Endothelial cell of umbilical vein (primary cell): ENCODE measurements around the gene ZNF639. TPM values are rescaled to one million over a fixed set of nuclear protein-coding genes. Genes with fewer than 3 reads are reported as not detected.

Experiments used
- BruUV-seq: library from RNA; stranded (reverse); fragments of 400-500 nt; replicated peaks from 2 replicates; lab custom pipeline; 2021; lab: Mats Ljungman, UMichigan
- CTCF ChIA-PET: fragments of 300-600, 350-600 bp; sonication (Branson Sonifier 250); formaldehyde crosslinking; loops from one replicate; lab custom pipeline; 2021; ENCODE audit warnings: antibody characterized with exemption, inconsistent platforms; lab: Charles Lee
- POLR2A ChIA-PET: fragments of 300-600, 350-600 bp; sonication (Branson Sonifier 250); formaldehyde crosslinking; loops from one replicate; lab custom pipeline; 2021; ENCODE audit warnings: antibody characterized with exemption, inconsistent platforms; lab: Charles Lee
- DNase-seq: peaks from one replicate; pipeline ENCODE4 v3.0.0-alpha.2; 2011; ENCODE audit warnings: low read depth, low spot score
- FAIRE-seq: peaks from 2 replicates; lab custom pipeline; 2011; peaks lifted over from hg19 to GRCh38; lab: Jason Lieb, UNC
- H2AFZ ChIP-seq: 2 replicates; pipeline ENCODE4 v1.6.0; 2012; ENCODE audit warnings: low read depth, low read length, control low read depth, inconsistent platforms
- H3K27ac ChIP-seq: 2 replicates; pipeline ENCODE4 v1.5.1; 2011; ENCODE audit warnings: low read depth, mild to moderate bottlenecking, control low read depth, low read length, moderate library complexity; ENCODE audit not compliant: insufficient read depth
- H3K27me3 ChIP-seq, 2 experiments: 2 replicates each; pipeline versions ENCODE4 v1.6.0 to v1.6.1; 2011; ENCODE audit warnings: low read length in 2 of 2, mixed read lengths in 1 of 2; ENCODE audit not compliant: control insufficient read depth in 2 of 2, insufficient read depth in 2 of 2
- H3K36me3 ChIP-seq, 2 experiments: 2 replicates in 1 of 2; 3 replicates in 1 of 2; pipeline ENCODE4 v1.5.1; 2011; ENCODE audit warnings: low read length in 2 of 2, mild to moderate bottlenecking in 1 of 2, moderate library complexity in 1 of 2; ENCODE audit not compliant: control insufficient read depth in 2 of 2, insufficient read depth in 2 of 2; ENCODE audit errors: extremely low read depth in 1 of 2
- H3K4me1 ChIP-seq: 3 replicates; pipeline ENCODE4 v1.5.1; 2011; ENCODE audit warnings: mild to moderate bottlenecking, low read length; ENCODE audit not compliant: control insufficient read depth, insufficient read depth; ENCODE audit errors: extremely low read depth
- H3K4me2 ChIP-seq: 2 replicates; pipeline ENCODE4 v1.6.1; 2011; ENCODE audit warnings: low read length, control low read depth, mixed read lengths; ENCODE audit not compliant: insufficient read depth
- H3K4me3 ChIP-seq, 3 experiments: fragments of 200-600 bp in 1 of 3; sonication (generic), shearing (Covaris generic) in 1 of 3; replicated peaks in 1 of 3; 2 replicates each; pipeline ENCODE4 v1.5.1; 2011 to 2016; ENCODE audit warnings: control low read depth in 3 of 3, low read length in 3 of 3, mild to moderate bottlenecking in 2 of 3, inconsistent platforms in 1 of 3, low read depth in 1 of 3, moderate library complexity in 1 of 3; ENCODE audit not compliant: insufficient read depth in 1 of 3
- H3K79me2 ChIP-seq: 2 replicates; pipeline ENCODE4 v1.6.0; 2012; ENCODE audit warnings: low read length, inconsistent platforms; ENCODE audit not compliant: control insufficient read depth, insufficient read depth
- H3K9ac ChIP-seq: replicated peaks from 2 replicates; pipeline ENCODE3; 2011; ENCODE audit warnings: low read length, control low read depth; ENCODE audit not compliant: insufficient read depth; ENCODE audit errors: extremely low read depth
- H3K9me1 ChIP-seq: replicated peaks from 3 replicates; pipeline ENCODE4 v1.6.0; 2011; ENCODE audit warnings: mild to moderate bottlenecking, low read length; ENCODE audit not compliant: control insufficient read depth, insufficient read depth; ENCODE audit errors: extremely low read depth
- H3K9me3 ChIP-seq: replicated peaks from 2 replicates; pipeline ENCODE4 v1.5.1; 2012; ENCODE audit warnings: low read length, inconsistent platforms; ENCODE audit not compliant: control insufficient read depth, insufficient read depth
- H4K20me1 ChIP-seq: replicated peaks from 2 replicates; pipeline ENCODE3; 2011; ENCODE audit warnings: mild to moderate bottlenecking, low read length; ENCODE audit not compliant: control insufficient read depth, insufficient read depth; ENCODE audit errors: extremely low read depth
- EZH2 ChIP-seq: IDR thresholded peaks from 2 replicates; pipeline ENCODE4 v1.6.1; 2012; ENCODE audit warnings: borderline replicate concordance, low read depth, mild to moderate bottlenecking, moderate library complexity, low read length, inconsistent platforms; ENCODE audit not compliant: severe bottlenecking
- FOS ChIP-seq: IDR thresholded peaks from 2 replicates; pipeline ENCODE4 v1.6.1; 2011; ENCODE audit warnings: mild to moderate bottlenecking, low read length, moderate library complexity, borderline replicate concordance; ENCODE audit not compliant: insufficient read depth
- GATA2 ChIP-seq: IDR thresholded peaks from 2 replicates; pipeline ENCODE4 v1.7.0; 2011; ENCODE audit warnings: low read depth, mild to moderate bottlenecking, moderate library complexity, mixed read lengths, low read length; ENCODE audit not compliant: insufficient read length, insufficient read depth
- JUN ChIP-seq: IDR thresholded peaks from 2 replicates; pipeline ENCODE4 v1.6.1; 2011; ENCODE audit warnings: borderline replicate concordance, low read depth; ENCODE audit not compliant: insufficient read length, insufficient read depth
- MYC ChIP-seq: IDR thresholded peaks from one replicate; pipeline ENCODE4 v1.6.1; 2011; ENCODE audit warnings: mild to moderate bottlenecking, low read depth, low read length
- POLR2A ChIP-seq: IDR thresholded peaks from 2 replicates; pipeline ENCODE4 v1.6.1; 2012; ENCODE audit warnings: low read depth, mild to moderate bottlenecking, control low read depth, low read length
- POLR2AphosphoS5 ChIP-seq: IDR thresholded peaks from 2 replicates; pipeline ENCODE4 v1.6.1; 2012; ENCODE audit warnings: low read depth, mild to moderate bottlenecking, control low read depth, low read length, moderate library complexity; ENCODE audit not compliant: insufficient read depth
- dilution Hi-C: fragments of 300-500 bp; cut with MboI; formaldehyde crosslinking; loops from one replicate; pipeline ENCODE4 v1.15.0; 2019; ENCODE audit warnings: low sequenced_read_pairs; ENCODE audit not compliant: extremely low pct_ligation_motif_present
- intact Hi-C: fragments of 100-400 bp; cut with micrococcal nuclease; formaldehyde crosslinking; loops from one replicate; pipeline ENCODE4 v1.10.0; 2022
- polyA plus RNA-seq, 4 experiments: library from polyadenylated mRNA; depleted of rRNA in 3 of 4; stranded (reverse) in 3 of 4; unstranded in 1 of 4; fragments of >200 nt; gene quantifications; 2 replicates each; pipeline versions ENCODE4 v1.2.1 to v1.2.3, GENCODE V29; 2011 to 2012; ENCODE audit warnings: missing spikeins in 1 of 4
- total RNA-seq: library from RNA; stranded (reverse); gene quantifications from 2 replicates; pipeline ENCODE4 v1.2.3, GENCODE V29; 2021
- TF ChIP-seq, protein P1 (sequence below): IDR thresholded peaks from 2 replicates; pipeline ENCODE4 v1.6.1; 2011; ENCODE audit not compliant: insufficient read depth, insufficient read length
- TF ChIP-seq, protein P2 (sequence below), 2 donors: IDR thresholded peaks; 1 replicate in 1 of 2; 2 replicates in 1 of 2; pipeline ENCODE4 v1.5.1; 2011; ENCODE audit warnings: low read length in 2 of 2, mild to moderate bottlenecking in 2 of 2, moderate library complexity in 2 of 2, control low read depth in 1 of 2, inconsistent platforms in 1 of 2, low read depth in 1 of 2; ENCODE audit not compliant: insufficient read depth in 1 of 2; ENCODE audit errors: extremely low read depth in 1 of 2

ZNF639 gene
- total and polyA plus RNA-seq, 2 donors (not counting 3 experiments of a cell fraction or from before 2014, with no cell fraction given) = 8.0 to 30.5 TPM

DNA sequence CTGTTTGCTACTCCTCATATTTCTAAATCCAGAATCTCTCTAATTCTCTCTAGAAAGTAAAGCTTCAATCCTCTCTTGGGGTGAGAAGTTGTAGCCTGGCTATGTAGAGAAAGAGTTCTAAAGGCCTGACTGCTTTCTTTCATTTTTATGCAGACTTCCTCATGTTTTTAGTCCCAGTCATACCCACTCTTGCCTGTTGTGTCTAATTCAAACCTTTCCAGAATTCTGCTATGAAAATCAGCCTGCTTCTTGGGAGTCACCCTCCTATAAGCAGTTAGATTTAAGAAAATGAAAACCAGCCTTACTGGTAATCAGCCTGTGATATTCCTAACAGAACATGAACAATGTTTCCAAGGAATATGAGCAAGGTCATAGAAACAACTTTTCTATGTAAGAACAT lies 14.8 kb upstream of the ZNF639 start:
- Histone ChIP-seq H2AFZ (no peak overlapping the region), H3K27ac (no peak overlapping the region), H3K9me3 (no peaks in the 10 kb centered on the region), H3K9ac (no peak overlapping the region), H3K36me3 (no peaks in the 10 kb centered on the region), H3K4me1 (no peaks in the 10 kb centered on the region), H3K4me2 (no peak overlapping the region), H3K27me3 (no peaks in the 10 kb centered on the region), H3K79me2 (no peaks in the 10 kb centered on the region), H4K20me1 (no peaks in the 10 kb centered on the region), H3K4me3 (no peak overlapping the region), H3K9me1 (no peaks in the 10 kb centered on the region)
- POLR2A ChIA-PET = no interaction called here
- no peak for FAIRE-seq
- dilution Hi-C loops (no loop called here), intact Hi-C loops (no loop called here)
- CTCF ChIA-PET = no interaction called here
- BruUV-seq = no TSS peak
- no peak for DNase-seq
- no peak for TF ChIP-seq POLR2AphosphoS5
- no peak for TF ChIP-seq POLR2A
- TF ChIP-seq FOS = no peak
- no peak for TF ChIP-seq GATA2
- TF ChIP-seq JUN = no peak
- TF ChIP-seq, protein P1, sequence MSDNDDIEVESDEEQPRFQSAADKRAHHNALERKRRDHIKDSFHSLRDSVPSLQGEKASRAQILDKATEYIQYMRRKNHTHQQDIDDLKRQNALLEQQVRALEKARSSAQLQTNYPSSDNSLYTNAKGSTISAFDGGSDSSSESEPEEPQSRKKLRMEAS = no peak
- TF ChIP-seq, protein P2, sequence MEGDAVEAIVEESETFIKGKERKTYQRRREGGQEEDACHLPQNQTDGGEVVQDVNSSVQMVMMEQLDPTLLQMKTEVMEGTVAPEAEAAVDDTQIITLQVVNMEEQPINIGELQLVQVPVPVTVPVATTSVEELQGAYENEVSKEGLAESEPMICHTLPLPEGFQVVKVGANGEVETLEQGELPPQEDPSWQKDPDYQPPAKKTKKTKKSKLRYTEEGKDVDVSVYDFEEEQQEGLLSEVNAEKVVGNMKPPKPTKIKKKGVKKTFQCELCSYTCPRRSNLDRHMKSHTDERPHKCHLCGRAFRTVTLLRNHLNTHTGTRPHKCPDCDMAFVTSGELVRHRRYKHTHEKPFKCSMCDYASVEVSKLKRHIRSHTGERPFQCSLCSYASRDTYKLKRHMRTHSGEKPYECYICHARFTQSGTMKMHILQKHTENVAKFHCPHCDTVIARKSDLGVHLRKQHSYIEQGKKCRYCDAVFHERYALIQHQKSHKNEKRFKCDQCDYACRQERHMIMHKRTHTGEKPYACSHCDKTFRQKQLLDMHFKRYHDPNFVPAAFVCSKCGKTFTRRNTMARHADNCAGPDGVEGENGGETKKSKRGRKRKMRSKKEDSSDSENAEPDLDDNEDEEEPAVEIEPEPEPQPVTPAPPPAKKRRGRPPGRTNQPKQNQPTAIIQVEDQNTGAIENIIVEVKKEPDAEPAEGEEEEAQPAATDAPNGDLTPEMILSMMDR (IDR thresholded peaks at IDR 0.05; ENCODE audit: extremely low read depth in 1 of 2, insufficient read depth in 1 of 2, low read depth in 1 of 2, low read length in 2 of 2) = no peak
- TF ChIP-seq EZH2 = no peak
- TF ChIP-seq MYC = no peak
